ENCODE results near the gene PRCC. TPM values are rescaled to one million over a fixed set of nuclear protein-coding genes. Genes with fewer than 3 reads are reported as not detected.

The PRCC gene
- total RNA-seq, 2 experiments from 2014 or later = 58.6 to 67.2 TPM

DNA sequence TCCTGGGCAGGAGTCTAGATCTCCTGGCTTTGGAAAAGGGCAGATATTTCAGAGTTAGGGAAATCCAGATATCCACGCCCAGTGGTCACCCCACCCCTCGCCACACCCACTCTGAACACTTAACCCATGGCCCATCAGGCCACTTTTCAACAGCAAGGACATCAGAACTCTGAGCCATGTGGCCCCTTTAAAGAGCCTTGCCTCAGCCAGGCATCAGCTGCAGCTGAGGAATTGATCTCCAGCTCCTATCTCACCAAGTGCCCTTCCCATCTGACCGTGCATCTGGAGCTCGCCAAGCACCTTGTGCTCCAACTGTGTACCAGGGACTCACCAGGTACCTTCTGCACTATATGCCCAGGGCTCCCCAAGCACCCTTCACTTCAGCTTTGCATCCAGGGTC is 69.6 kb downstream of the PRCC start:
- Mint-ChIP-seq H3K27ac (peak overlapping the region; percentile 64), H3K36me3 (no peaks in the 10 kb centered on the region), H3K4me1 (ENCODE audit: low read depth) (peaks cover 45% of the 10 kb centered on the region), H3K27me3 (peaks cover 34% of the 10 kb centered on the region), H3K4me3 (no peak overlapping the region), H3K9me3 (no peaks in the 10 kb centered on the region)
- POLR2A ChIA-PET = interaction anchor here (0.9 kb wide), 1 partner anchor 12 kb away, joined by 3 read pairs; no protein-coding TSS in a partner anchor
- intact Hi-C loops (cut with micrococcal nuclease) = loop anchor here (1.0 kb wide), 2 partner anchors 21 to 40 kb away; partner anchors contain the start of gene SH2D2A
- CTCF ChIA-PET = interaction anchor here (0.6 to 6.9 kb wide), 12 partner anchors 13 to 147 kb away, joined by 3 to 147 read pairs (median 26); partner anchors contain the start of genes ISG20L2, METTL25B, NTRK1 and PEAR1
- DNase-seq = no peak

DNA sequence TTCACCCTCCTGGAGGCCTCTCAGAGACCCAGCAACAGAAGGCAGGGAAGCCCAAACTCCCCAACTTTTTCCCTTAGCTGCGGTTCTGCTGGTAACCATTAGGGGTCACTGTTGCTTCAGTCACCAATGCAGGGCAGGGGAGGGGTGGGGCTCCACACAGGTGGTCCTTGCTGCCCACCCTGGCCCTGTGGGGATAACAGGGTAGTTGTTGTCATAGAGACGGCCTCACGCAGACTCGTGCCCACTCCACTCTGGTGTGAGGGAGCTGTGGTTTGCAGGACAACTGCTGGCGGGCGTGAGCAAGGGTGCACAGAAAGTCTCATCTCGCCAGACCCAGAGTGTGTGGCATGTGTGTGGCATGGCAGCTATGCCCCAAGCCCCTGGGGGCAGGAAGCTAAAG is 71.6 kb downstream of the PRCC start:
- peak; percentile 59 for DNase-seq
- H3K27ac Mint-ChIP-seq = peak overlapping the region; percentile 3
- H3K4me1 Mint-ChIP-seq (ENCODE audit: low read depth) = peaks cover 42% of the 10 kb centered on the region
- no peaks in the 10 kb centered on the region for H3K36me3 Mint-ChIP-seq
- no peaks in the 10 kb centered on the region for H3K9me3 Mint-ChIP-seq
- CTCF ChIA-PET = interaction anchor here (0.6 to 6.9 kb wide), 37 partner anchors 9 to 133 kb away, joined by 3 to 147 read pairs (median 6); partner anchors contain the start of genes CRABP2, ISG20L2, METTL25B and MRPL24
- H3K27me3 Mint-ChIP-seq = peaks cover 51% of the 10 kb centered on the region
- POLR2A ChIA-PET = interaction anchor here (0.6 to 1.8 kb wide), 3 partner anchors 9 to 21 kb away, joined by 3 to 9 read pairs (median 7); partner anchors contain the start of gene NTRK1
- intact Hi-C loops (cut with micrococcal nuclease) = loop anchor here (1.0 to 2.0 kb wide), 2 partner anchors 22 to 51 kb away; partner anchors contain the start of gene NTRK1
- no peak overlapping the region for H3K4me3 Mint-ChIP-seq

DNA sequence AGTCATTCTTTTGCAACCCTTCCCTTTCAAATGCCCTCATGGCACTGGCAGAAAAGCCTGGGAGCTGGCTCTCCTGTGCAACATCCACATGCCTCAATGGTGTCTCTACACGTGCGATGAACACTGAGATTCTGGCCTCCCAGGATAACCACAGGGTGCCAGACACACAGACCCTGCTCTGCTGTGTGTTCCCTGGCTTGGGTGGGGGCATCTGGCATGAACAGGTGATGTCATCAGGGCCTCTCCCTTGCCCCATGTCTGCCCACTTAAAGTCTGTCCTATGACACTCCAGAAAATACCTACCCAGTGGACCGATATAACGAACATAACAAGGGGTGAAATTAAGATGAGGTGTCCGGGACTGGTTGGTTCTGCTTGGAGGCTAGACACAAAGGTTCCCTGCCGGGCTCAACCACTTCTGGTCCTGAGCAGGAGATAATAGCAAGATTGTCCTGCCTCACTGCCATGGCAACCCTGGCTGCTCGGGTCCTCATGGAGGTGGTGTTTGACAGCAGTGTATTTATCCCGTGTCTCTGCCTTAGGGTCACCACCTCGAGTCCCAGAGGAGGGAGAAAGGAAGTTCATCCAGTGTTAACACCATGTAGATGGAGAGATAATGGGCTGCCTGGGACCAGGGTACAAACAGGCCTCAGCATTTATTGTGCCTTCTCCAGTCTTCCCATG is 72.2 kb downstream of the PRCC start:
- Mint-ChIP-seq H3K27ac (no peak overlapping the region), H3K4me1 (ENCODE audit: low read depth) (peaks cover 38% of the 10 kb centered on the region), H3K27me3 (peaks cover 55% of the 10 kb centered on the region), H3K4me3 (no peak overlapping the region), H3K9me3 (no peaks in the 10 kb centered on the region), H3K36me3 (no peaks in the 10 kb centered on the region)
- no peak for DNase-seq
- intact Hi-C loops (cut with micrococcal nuclease) = loop anchor here (1.0 to 2.0 kb wide), 2 partner anchors 21 to 51 kb away; partner anchors contain the start of gene NTRK1
- ChIA-PET CTCF (interaction anchor here (0.8 to 6.9 kb wide), 26 partner anchors 9 to 112 kb away, joined by 3 to 147 read pairs (median 7); partner anchors contain the start of genes ISG20L2, METTL25B, MRPL24 and NTRK1), POLR2A (interaction anchor here (1.2 to 1.8 kb wide), 2 partner anchors 8 to 21 kb away, joined by 7 to 9 read pairs; partner anchors contain the start of gene NTRK1)

DNA sequence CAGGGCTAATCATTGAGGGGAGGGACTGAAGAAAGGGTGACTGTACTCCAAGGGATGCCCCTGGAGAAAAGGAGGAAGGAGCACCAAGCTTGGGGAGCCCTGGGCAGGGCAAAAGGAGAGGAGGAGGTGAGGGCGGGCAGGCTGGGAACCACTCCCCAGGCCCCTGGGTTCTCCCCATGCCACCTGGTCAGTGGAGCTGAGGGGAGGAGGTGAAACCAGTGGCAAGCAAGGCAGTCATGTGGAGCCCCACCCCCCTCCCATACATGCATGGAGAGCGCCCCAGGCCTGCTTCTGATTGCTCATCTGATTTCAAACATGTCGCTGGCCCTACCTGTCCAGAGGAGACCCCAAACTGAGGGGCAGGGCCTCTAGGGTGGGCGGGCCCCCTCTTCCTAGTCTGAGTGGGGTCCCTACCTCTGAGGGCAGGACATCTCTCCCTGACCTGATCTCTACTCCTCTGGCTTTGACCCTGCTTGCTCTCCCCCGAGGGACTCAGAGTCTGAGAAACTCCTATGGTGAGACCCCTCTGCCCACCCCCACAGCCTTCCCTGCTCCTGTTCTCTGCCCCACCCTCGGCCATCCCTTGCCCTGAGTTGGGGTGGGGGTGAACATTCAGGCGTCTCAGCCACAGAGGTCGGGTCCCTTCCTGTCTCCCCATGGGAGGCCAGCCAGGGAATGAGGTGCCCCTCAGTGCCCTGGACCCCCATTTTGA is 73.0 kb downstream of the PRCC start:
- Mint-ChIP-seq H3K27ac (no peak overlapping the region), H3K4me1 (ENCODE audit: low read depth) (peaks cover 35% of the 10 kb centered on the region), H3K9me3 (no peaks in the 10 kb centered on the region), H3K4me3 (no peak overlapping the region), H3K27me3 (peaks cover 61% of the 10 kb centered on the region), H3K36me3 (no peaks in the 10 kb centered on the region)
- DNase-seq = no peak
- intact Hi-C loops (cut with micrococcal nuclease) = no loop called here
- ChIA-PET CTCF (interaction anchor here (1.0 to 2.3 kb wide), 5 partner anchors 16 to 50 kb away, joined by 4 to 14 read pairs (median 8); partner anchors contain the start of gene NTRK1), POLR2A (no interaction called here)

DNA sequence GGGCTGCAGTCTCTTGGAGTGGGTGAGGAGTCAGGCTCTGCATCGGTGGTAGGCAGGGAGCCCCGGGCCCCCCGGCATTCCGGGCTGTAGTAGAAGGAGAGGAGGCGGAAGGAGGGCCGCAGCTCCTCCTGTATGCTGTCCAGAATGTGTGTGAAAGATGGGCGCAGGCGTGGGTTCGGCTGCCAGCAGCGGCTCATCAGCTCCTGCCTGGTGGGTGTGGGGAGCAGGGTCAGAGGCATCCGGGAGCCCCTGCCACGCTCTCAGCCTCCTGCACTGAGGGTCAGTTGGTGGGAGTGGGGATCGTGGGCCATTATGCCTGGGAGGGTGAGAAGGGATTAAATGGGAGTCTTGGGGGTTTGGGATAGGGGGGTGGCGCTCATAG is 73.6 kb downstream of the PRCC start:
- no peak overlapping the region for H3K4me3 Mint-ChIP-seq
- CTCF ChIA-PET = interaction anchor here (0.7 to 2.3 kb wide), 6 partner anchors 15 to 115 kb away, joined by 3 to 14 read pairs (median 6); partner anchors contain the start of gene NTRK1
- peaks cover 60% of the 10 kb centered on the region for H3K27me3 Mint-ChIP-seq
- intact Hi-C loops (cut with micrococcal nuclease) = no loop called here
- H3K27ac Mint-ChIP-seq = no peak overlapping the region
- H3K36me3 Mint-ChIP-seq = no peaks in the 10 kb centered on the region
- H3K4me1 Mint-ChIP-seq (ENCODE audit: low read depth) = peaks cover 33% of the 10 kb centered on the region
- no peak for DNase-seq
- POLR2A ChIA-PET = no interaction called here
- no peaks in the 10 kb centered on the region for H3K9me3 Mint-ChIP-seq

DNA sequence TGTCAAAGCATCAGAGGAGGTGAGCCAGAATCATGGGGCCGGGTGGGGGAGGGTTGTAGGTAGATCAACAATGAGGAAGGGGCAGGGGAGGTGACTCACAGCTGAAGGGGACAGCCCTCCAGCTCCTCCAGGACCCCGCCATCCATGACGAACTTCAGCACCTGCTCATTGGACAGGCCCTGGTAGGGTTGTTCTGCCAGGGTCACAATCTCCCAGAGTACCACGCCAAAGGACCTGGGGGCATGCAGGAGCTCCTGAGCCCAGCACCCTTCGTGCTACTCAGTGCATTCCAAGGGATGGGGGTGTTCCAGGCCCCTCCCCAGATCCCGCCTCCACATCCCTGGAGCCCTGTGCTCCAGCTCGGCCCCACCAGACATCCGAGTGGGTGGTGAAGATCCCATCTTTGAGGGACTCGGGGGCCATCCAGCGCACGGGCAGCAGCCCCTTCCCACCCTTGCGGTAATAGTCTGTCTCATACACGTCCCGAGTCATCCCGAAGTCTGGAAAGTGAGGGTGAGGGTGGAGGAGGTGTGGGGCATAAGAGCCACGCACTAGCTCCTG is 74.0 kb downstream of the PRCC start:
- Mint-ChIP-seq H3K27me3 (peaks cover 62% of the 10 kb centered on the region), H3K4me3 (no peak overlapping the region), H3K9me3 (no peaks in the 10 kb centered on the region), H3K36me3 (no peaks in the 10 kb centered on the region), H3K4me1 (ENCODE audit: low read depth) (peaks cover 28% of the 10 kb centered on the region), H3K27ac (no peak overlapping the region)
- POLR2A ChIA-PET = no interaction called here
- intact Hi-C loops (cut with micrococcal nuclease) = no loop called here
- CTCF ChIA-PET = interaction anchor here (0.7 to 2.3 kb wide), 6 partner anchors 15 to 115 kb away, joined by 3 to 14 read pairs (median 6); partner anchors contain the start of gene NTRK1
- no peak for DNase-seq

DNA sequence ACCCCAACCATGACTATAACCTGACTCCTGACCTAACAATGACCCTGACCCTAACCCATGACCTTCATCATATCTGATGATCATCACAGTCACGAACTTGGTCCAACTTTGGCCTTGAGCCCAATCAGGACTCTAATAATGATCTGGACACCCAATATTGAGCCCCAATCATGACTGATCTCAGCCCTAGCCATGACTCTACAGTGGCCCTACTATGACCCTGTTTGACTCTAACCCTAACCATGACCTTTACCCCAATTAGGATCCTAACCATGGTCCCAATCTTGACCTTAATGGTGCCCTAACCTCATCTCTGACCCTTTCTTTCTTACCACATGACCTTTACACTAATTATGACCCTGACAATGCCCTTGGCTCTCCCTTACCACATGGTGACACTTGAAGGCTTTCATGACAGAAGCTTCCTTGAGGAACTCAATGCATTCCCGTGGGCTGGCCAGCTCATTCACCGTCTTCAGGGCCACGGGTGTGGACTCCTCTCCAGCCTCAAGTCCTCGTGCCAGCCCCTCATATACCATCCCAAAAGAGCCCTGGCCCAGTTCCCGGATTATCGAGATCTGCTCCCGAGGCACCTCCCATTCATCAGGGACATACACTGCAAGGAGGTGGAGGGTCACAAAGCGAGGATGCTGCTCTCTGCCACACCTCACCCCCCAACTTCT is 75.4 kb downstream of the PRCC start:
- CTCF ChIA-PET = interaction anchor here (0.7 kb wide), 1 partner anchor 30 kb away, joined by 3 read pairs; no protein-coding TSS in a partner anchor
- Mint-ChIP-seq H3K9me3 (no peaks in the 10 kb centered on the region), H3K36me3 (no peaks in the 10 kb centered on the region), H3K27ac (no peak overlapping the region), H3K27me3 (peaks cover 60% of the 10 kb centered on the region), H3K4me3 (no peak overlapping the region), H3K4me1 (ENCODE audit: low read depth) (peaks cover 15% of the 10 kb centered on the region)
- POLR2A ChIA-PET = no interaction called here
- intact Hi-C loops (cut with micrococcal nuclease) = no loop called here
- no peak for DNase-seq

DNA sequence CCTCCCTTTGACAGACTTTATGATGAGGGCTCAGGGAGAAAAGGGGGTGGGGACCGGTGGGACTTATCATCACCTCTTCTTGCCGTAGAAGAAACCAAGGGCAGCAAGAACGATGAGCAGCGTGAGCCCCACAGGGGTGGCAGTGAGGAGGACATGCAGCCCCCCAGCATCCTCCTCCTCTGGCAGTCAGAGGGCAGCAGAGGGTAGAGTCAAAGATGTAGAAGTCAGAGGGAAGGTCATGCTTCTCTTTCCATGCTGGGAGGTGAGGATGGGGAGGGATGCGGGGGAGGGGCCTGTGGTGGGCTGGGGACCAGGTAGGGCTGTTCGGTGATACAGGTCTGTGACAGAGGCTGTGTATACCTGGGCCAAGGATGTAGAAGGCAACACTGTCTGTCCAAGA is 76.8 kb downstream of the PRCC start:
- no peak overlapping the region for H3K4me3 Mint-ChIP-seq
- POLR2A ChIA-PET = interaction anchor here (1.0 kb wide), 1 partner anchor 36 kb away, joined by 3 read pairs; no protein-coding TSS in a partner anchor
- H3K27me3 Mint-ChIP-seq = peaks cover 61% of the 10 kb centered on the region
- no peaks in the 10 kb centered on the region for H3K36me3 Mint-ChIP-seq
- intact Hi-C loops (cut with micrococcal nuclease) = no loop called here
- peaks cover 19% of the 10 kb centered on the region for H3K4me1 Mint-ChIP-seq (ENCODE audit: low read depth)
- no peaks in the 10 kb centered on the region for H3K9me3 Mint-ChIP-seq
- no peak for DNase-seq
- CTCF ChIA-PET = interaction anchor here (2.0 kb wide), 1 partner anchor 16 kb away, joined by 9 read pairs; the partner anchor contains the start of gene NTRK1
- no peak overlapping the region for H3K27ac Mint-ChIP-seq

DNA sequence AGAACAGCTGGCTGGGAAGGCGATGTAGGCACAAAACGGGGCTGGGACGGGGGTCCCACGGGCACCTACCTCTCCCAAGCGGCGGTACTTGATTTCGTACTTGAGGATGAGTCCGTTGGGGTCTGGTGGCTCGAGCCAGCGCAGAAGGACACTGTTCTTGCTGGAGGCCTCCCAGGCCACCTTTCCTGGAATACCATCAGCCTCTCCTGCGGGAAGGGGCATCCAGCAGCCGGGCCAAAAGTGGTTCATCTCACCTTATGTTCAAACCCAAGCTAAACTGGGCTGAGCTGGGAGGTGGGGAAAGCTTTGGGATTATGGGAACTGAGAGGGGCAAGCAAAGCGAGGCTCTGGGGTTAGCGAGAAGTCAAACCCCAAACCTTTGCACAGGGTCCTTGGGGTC is 77.3 kb downstream of the PRCC start:
- Mint-ChIP-seq H3K4me3 (no peak overlapping the region), H3K36me3 (no peaks in the 10 kb centered on the region), H3K27ac (no peak overlapping the region), H3K4me1 (ENCODE audit: low read depth) (peaks cover 20% of the 10 kb centered on the region), H3K27me3 (peaks cover 60% of the 10 kb centered on the region), H3K9me3 (no peaks in the 10 kb centered on the region)
- ChIA-PET POLR2A (interaction anchor here (1.0 kb wide), 1 partner anchor 37 kb away, joined by 3 read pairs; no protein-coding TSS in a partner anchor), CTCF (interaction anchor here (2.0 kb wide), 1 partner anchor 15 kb away, joined by 9 read pairs; the partner anchor contains the start of gene NTRK1)
- intact Hi-C loops (cut with micrococcal nuclease) = no loop called here
- DNase-seq = no peak

DNA sequence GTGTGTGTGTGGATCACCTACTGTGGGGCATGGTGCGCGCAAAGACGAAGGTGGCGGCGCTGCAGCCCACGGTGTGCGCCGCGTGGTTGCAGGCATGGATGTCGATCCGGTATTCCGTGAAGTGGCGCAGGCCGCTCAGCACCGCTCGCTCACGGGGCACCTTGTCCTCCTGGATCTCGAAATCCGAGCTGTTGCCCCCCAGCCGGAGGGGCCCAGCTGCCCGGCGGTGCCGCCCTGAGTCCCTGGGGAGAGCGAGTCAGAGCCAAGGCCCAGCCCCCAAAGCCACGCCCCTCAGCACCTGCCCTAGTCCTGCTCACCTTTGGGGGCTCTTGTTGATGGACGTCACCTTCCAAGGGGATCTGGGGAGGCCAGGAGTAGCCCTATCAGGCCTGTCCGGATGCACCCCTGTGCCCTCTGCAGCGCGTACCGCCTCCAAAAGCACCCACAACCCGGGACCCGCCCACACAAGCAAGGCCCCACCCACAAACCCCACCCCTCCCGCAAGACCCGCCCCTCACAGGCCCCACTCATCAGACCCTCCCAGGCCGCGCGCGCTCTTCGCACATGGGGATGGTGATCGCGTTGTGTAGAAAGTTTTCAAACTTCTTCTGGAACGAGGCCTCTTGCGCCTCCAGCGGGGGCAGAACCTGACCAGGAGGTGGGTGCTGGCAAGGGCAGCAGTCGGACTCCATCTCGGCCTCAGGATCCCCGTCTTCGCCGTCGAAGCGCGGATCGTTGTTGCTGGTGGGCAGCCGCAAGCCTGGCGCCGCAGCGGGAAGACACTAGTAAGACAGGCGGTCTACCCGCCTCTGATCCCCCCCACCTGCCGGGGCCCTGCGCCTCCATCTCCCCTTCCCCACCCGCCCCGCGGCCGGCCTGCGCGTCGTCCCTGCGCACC is 78.0 kb downstream of the PRCC start:
- Mint-ChIP-seq H3K9me3 (no peaks in the 10 kb centered on the region), H3K27ac (no peak overlapping the region), H3K4me3 (no peak overlapping the region), H3K27me3 (peaks cover 58% of the 10 kb centered on the region), H3K36me3 (no peaks in the 10 kb centered on the region), H3K4me1 (ENCODE audit: low read depth) (peaks cover 20% of the 10 kb centered on the region)
- ChIA-PET POLR2A (interaction anchor here (1.0 kb wide), 1 partner anchor 38 kb away, joined by 3 read pairs; no protein-coding TSS in a partner anchor), CTCF (interaction anchor here (1.5 to 2.0 kb wide), 3 partner anchors 13 to 155 kb away, joined by 4 to 9 read pairs (median 5); partner anchors contain the start of gene NTRK1)
- intact Hi-C loops (cut with micrococcal nuclease) = no loop called here
- peak; percentile 48 for DNase-seq
